ENCODE measurements around the gene GCGR. TPM values are rescaled to one million over a fixed set of nuclear protein-coding genes. Genes with fewer than 3 reads are reported as not detected.

Gene GCGR
- total and polyA plus RNA-seq, 2 of the 13 experiments (the other 11 are each of a cell fraction or from before 2014, with no cell fraction given): 0.04 to 0.13 TPM

- TF ChIP-seq ZHX1 (CRISPR knock-in tag; IDR thresholded peaks at IDR 0.05; ENCODE audit: low read depth): no peak
- no peak for TF ChIP-seq ZNF670 (CRISPR knock-in tag; IDR thresholded peaks at IDR 0.05; ENCODE audit: borderline replicate concordance)
- peak; percentile 9 for TF ChIP-seq HNRNPLL (IDR thresholded peaks at IDR 0.05; ENCODE audit: low read depth, low read length, poor library complexity, severe bottlenecking)
- peak; percentile 44; the same call in 1 of the 2 replicates for TF ChIP-seq SP4 (CRISPR knock-in tag; IDR thresholded peaks at IDR 0.05)
- no peak for TF ChIP-seq GFI1 (CRISPR knock-in tag; IDR thresholded peaks at IDR 0.05; ENCODE audit: borderline replicate concordance)
- TF ChIP-seq JUN (CRISPR knock-in tag; IDR thresholded peaks at IDR 0.05): no peak
- no peak for TF ChIP-seq HIVEP1 (CRISPR knock-in tag; IDR thresholded peaks at IDR 0.05)
- TF ChIP-seq ATF1 (CRISPR knock-in tag; IDR thresholded peaks at IDR 0.05): no peak
- TF ChIP-seq SKIL (CRISPR knock-in tag; IDR thresholded peaks at IDR 0.05; ENCODE audit: borderline replicate concordance): 0 out of 2 replicates have a peak, but pooled peaks have one; percentile 27
- TF ChIP-seq HIC2 (CRISPR knock-in tag; IDR thresholded peaks at IDR 0.05; ENCODE audit: low read depth): no peak
- TF ChIP-seq ZNF646 (CRISPR knock-in tag; IDR thresholded peaks at IDR 0.05): peak; percentile 86
- TF ChIP-seq HOXA9 (CRISPR knock-in tag; IDR thresholded peaks at IDR 0.05; ENCODE audit: borderline replicate concordance): no peak
- no peak for TF ChIP-seq RBAK (CRISPR knock-in tag; IDR thresholded peaks at IDR 0.05)
- TF ChIP-seq IKZF1 (IDR thresholded peaks at IDR 0.05): 0 out of 2 replicates have a peak, but pooled peaks have one; percentile 24
- TF ChIP-seq FLYWCH1 (CRISPR knock-in tag; IDR thresholded peaks at IDR 0.05): no peak
Measured at GRCh38 chr17:81792675-81793615, 11.0 kb upstream of the GCGR start (continued).

All from HepG2 (cell line).